IMR-90 (cell line): Measurements from ENCODE around the gene DLG4. TPM values are rescaled to one million over a fixed set of nuclear protein-coding genes. Genes with fewer than 3 reads are reported as not detected.

Source experiments
- ATAC-seq: fragments of 200-7000 bp; cut with Tn5 transposase; 2 replicates; pipeline ENCODE4 v1.9.1; 2020; ENCODE audit warnings: low read depth, mild to moderate bottlenecking, moderate library complexity
- BruUV-seq: library from RNA; stranded (reverse); fragments of 400-500 nt; replicated peaks from 2 replicates; lab custom pipeline; 2021; lab: Mats Ljungman, UMichigan
- CTCF ChIA-PET: fragments of 300-600 bp; formaldehyde crosslinking; extraction: SDS; loops from one replicate; lab custom pipeline; 2021; ENCODE audit warnings: antibody characterized with exemption; lab: Yijun Ruan, JAX
- POLR2A ChIA-PET: fragments of 300-600 bp; sonication (Branson Sonifier 250); formaldehyde crosslinking; loops from one replicate; lab custom pipeline; 2022; ENCODE audit warnings: antibody characterized with exemption; ENCODE audit not compliant: unreplicated experiment; lab: Charles Lee
- DNase-seq: peaks from one replicate; pipeline ENCODE4 v3.0.0; 2013
- H2AFZ ChIP-seq: replicated peaks from 2 replicates; pipeline ENCODE3; 2013; ENCODE audit warnings: low read length, mild to moderate bottlenecking; ENCODE audit not compliant: poor library complexity
- H2AK5ac ChIP-seq: 2 replicates; pipeline ENCODE4 v1.6.1; 2013; ENCODE audit warnings: low read depth, low read length, inconsistent platforms
- H2AK9ac ChIP-seq: replicated peaks from 2 replicates; pipeline ENCODE3; 2013; ENCODE audit warnings: mild to moderate bottlenecking, low read depth, low read length, moderate library complexity; ENCODE audit not compliant: poor library complexity
- H2BK120ac ChIP-seq: 2 replicates; pipeline ENCODE4 v1.6.1; 2013; ENCODE audit warnings: low read depth, low read length, inconsistent platforms
- H2BK15ac ChIP-seq: 3 replicates; pipeline ENCODE4 v1.6.1; 2013; ENCODE audit warnings: low read depth, low read length, inconsistent platforms
- H2BK20ac ChIP-seq: 2 replicates; pipeline ENCODE4 v1.6.1; 2013; ENCODE audit warnings: low read depth, mild to moderate bottlenecking, inconsistent platforms, low read length, moderate library complexity
- H2BK5ac ChIP-seq: 2 replicates; pipeline ENCODE4 v1.6.1; 2013; ENCODE audit warnings: mild to moderate bottlenecking, low read depth, low read length, inconsistent platforms; ENCODE audit not compliant: poor library complexity, severe bottlenecking
- H3K14ac ChIP-seq: replicated peaks from 2 replicates; pipeline ENCODE4 v1.6.1; 2013; ENCODE audit warnings: low read depth, low read length, inconsistent platforms
- H3K18ac ChIP-seq: 2 replicates; pipeline ENCODE4 v1.6.1; 2013; ENCODE audit warnings: low read depth, low read length, control low read depth
- H3K23ac ChIP-seq: 2 replicates; pipeline ENCODE4 v1.6.1; 2013; ENCODE audit warnings: low read depth, low read length, inconsistent platforms
- H3K27ac ChIP-seq: 2 replicates; pipeline ENCODE4 v1.5.1; 2013; ENCODE audit warnings: mild to moderate bottlenecking, control low read depth, low read length; ENCODE audit not compliant: insufficient read depth
- H3K27me3 ChIP-seq: 2 replicates; pipeline ENCODE4 v1.6.1; 2013; ENCODE audit warnings: low read length; ENCODE audit not compliant: control insufficient read depth, insufficient read depth
- H3K36me3 ChIP-seq: 2 replicates; pipeline ENCODE4 v1.6.1; 2013; ENCODE audit warnings: low read length, mixed read lengths; ENCODE audit not compliant: control insufficient read depth, insufficient read depth
- H3K4ac ChIP-seq: 2 replicates; pipeline ENCODE4 v1.6.1; 2013; ENCODE audit warnings: low read depth, low read length, inconsistent platforms
- H3K4me1 ChIP-seq: 2 replicates; pipeline ENCODE4 v1.6.1; 2013; ENCODE audit warnings: low read length, mixed read lengths; ENCODE audit not compliant: control insufficient read depth, insufficient read depth
- H3K4me2 ChIP-seq: 2 replicates; pipeline ENCODE4 v1.6.1; 2013; ENCODE audit warnings: low read depth, mild to moderate bottlenecking, control low read depth, low read length, moderate library complexity
- H3K4me3 ChIP-seq: 2 replicates; pipeline ENCODE4 v1.5.1; 2013; ENCODE audit warnings: low read depth, mild to moderate bottlenecking, control low read depth, low read length, moderate library complexity; ENCODE audit not compliant: insufficient read depth
- H3K56ac ChIP-seq: 2 replicates; pipeline ENCODE4 v1.6.1; 2013; ENCODE audit warnings: low read length, inconsistent platforms; ENCODE audit not compliant: insufficient read depth; ENCODE audit errors: extremely low read depth
- H3K79me1 ChIP-seq, 2 experiments: 2 replicates each; pipeline ENCODE4 v1.6.1; 2013; ENCODE audit warnings: low read length in 2 of 2, inconsistent platforms in 1 of 2, low read depth in 1 of 2
- H3K9ac ChIP-seq: 2 replicates; pipeline ENCODE4 v1.6.1; 2013; ENCODE audit warnings: low read depth, low read length, control low read depth
- H3K9me1 ChIP-seq: 2 replicates; pipeline ENCODE4 v1.6.1; 2013; ENCODE audit warnings: low read length, inconsistent platforms; ENCODE audit not compliant: insufficient read depth
- H3K9me3 ChIP-seq: 2 replicates; pipeline ENCODE4 v1.6.1; 2013; ENCODE audit warnings: low read length; ENCODE audit not compliant: control insufficient read depth, insufficient read depth
- H4K20me1 ChIP-seq: 2 replicates; pipeline ENCODE4 v1.6.1; 2013; ENCODE audit warnings: low read length, inconsistent platforms; ENCODE audit not compliant: insufficient read depth
- H4K5ac ChIP-seq: 2 replicates; pipeline ENCODE4 v1.6.1; 2013; ENCODE audit warnings: mild to moderate bottlenecking, low read depth, low read length, control low read depth
- H4K8ac ChIP-seq, 2 experiments: 2 replicates each; pipeline ENCODE4 v1.6.1; 2013; ENCODE audit warnings: low read depth in 2 of 2, low read length in 2 of 2, control low read depth in 1 of 2, inconsistent platforms in 1 of 2
- H4K91ac ChIP-seq: 2 replicates; pipeline ENCODE4 v1.6.1; 2013; ENCODE audit warnings: low read depth, low read length, inconsistent platforms; ENCODE audit not compliant: insufficient read depth
- BHLHE40 ChIP-seq: fragments of 150-350 bp; IDR thresholded peaks from 2 replicates; pipeline ENCODE4 v1.6.1; 2016; ENCODE audit warnings: mild to moderate bottlenecking, low read depth, low read length
- CEBPB ChIP-seq: IDR thresholded peaks from 2 replicates; pipeline ENCODE4 v1.6.1; 2012; ENCODE audit warnings: low read depth, low read length, improper control_type of control experiment
- CHD1 ChIP-seq: IDR thresholded peaks from 2 replicates; pipeline ENCODE4 v1.6.1; 2012; ENCODE audit warnings: low read depth, low read length, improper control_type of control experiment
- CTCF ChIP-seq: conservative IDR thresholded peaks from 2 replicates; pipeline ENCODE4 v1.5.1; 2012; ENCODE audit warnings: mild to moderate bottlenecking, low read depth, low read length, improper control_type of control experiment
- ELK1 ChIP-seq: fragments of 150-350 bp; IDR thresholded peaks from 2 replicates; pipeline ENCODE4 v1.6.1; 2016; ENCODE audit warnings: low read depth, mild to moderate bottlenecking, low read length, moderate library complexity, borderline replicate concordance
- FOS ChIP-seq: fragments of 150-350 bp; IDR thresholded peaks from 2 replicates; pipeline ENCODE4 v1.6.1; 2016; ENCODE audit warnings: low read depth, low read length
- MAFK ChIP-seq: IDR thresholded peaks from 2 replicates; pipeline ENCODE4 v1.6.1; 2012; ENCODE audit warnings: low read depth, low read length, improper control_type of control experiment
- MAZ ChIP-seq: IDR thresholded peaks from 2 replicates; pipeline ENCODE4 v1.6.1; 2012; ENCODE audit warnings: low read depth, mild to moderate bottlenecking, low read length, improper control_type of control experiment, moderate library complexity, borderline replicate concordance
- MXI1 ChIP-seq: IDR thresholded peaks from 2 replicates; pipeline ENCODE4 v1.6.1; 2012; ENCODE audit warnings: low read depth, mild to moderate bottlenecking, low read length, moderate library complexity, borderline replicate concordance
- NFE2L2 ChIP-seq: fragments of 150-350 bp; IDR thresholded peaks from 2 replicates; pipeline ENCODE4 v1.6.1; 2016; ENCODE audit warnings: low read depth, mild to moderate bottlenecking, low read length
- RAD21 ChIP-seq: IDR thresholded peaks from 2 replicates; pipeline ENCODE4 v1.6.1; 2012; ENCODE audit warnings: low read length, improper control_type of control experiment
- RFX5 ChIP-seq: IDR thresholded peaks from 2 replicates; pipeline ENCODE4 v1.8.0; 2012; ENCODE audit warnings: low read depth, mild to moderate bottlenecking, low read length, moderate library complexity
- SMC3 ChIP-seq: fragments of 150-350 bp; IDR thresholded peaks from 2 replicates; pipeline ENCODE4 v1.6.1; 2016; ENCODE audit warnings: low read depth, mild to moderate bottlenecking, antibody characterized with exemption, low read length, moderate library complexity
- WGBS, 2 experiments: methylation state at CpG; one replicate each; pipeline versions ENCODE4 v1.1.5 to v1.1.7; 2013; ENCODE audit warnings: missing lambda C conversion rate in 2 of 2; ENCODE audit not compliant: insufficient read length in 1 of 2; ENCODE audit errors: extremely low coverage in 2 of 2; 5-methylcytosine and 5-hydroxymethylcytosine counted together
- dilution Hi-C: fragments of 300-500 bp; cut with HindIII; formaldehyde crosslinking; loops from one replicate; pipeline ENCODE4 v1.14.3; 2018; ENCODE audit warnings: low sequenced_read_pairs; ENCODE audit not compliant: unreplicated experiment
- in situ Hi-C: fragments of 300-500 bp; cut with MboI; formaldehyde crosslinking; loops from 3 replicates; pipeline ENCODE4 v1.14.3; 2019; ENCODE audit warnings: low sequenced_read_pairs, inconsistent platforms, mixed read lengths
- intact Hi-C: fragments of 100-400 bp; cut with micrococcal nuclease; formaldehyde crosslinking; loops from 2 replicates; pipeline ENCODE4 v1.10.0; 2022
- polyA plus RNA-seq, 3 experiments: library from polyadenylated mRNA; depleted of rRNA; stranded (reverse); fragments of >200 nt; gene quantifications; 2 replicates each; pipeline ENCODE4 v1.2.3, GENCODE V29; 2012; ENCODE audit warnings: low replicate concordance in 1 of 3
- total RNA-seq: library from RNA; depleted of rRNA; stranded (reverse); fragments of >200 nt; gene quantifications from 2 replicates; pipeline ENCODE4 v1.2.3, GENCODE V29; 2012

Gene DLG4
- total and polyA plus RNA-seq, 2 of the 4 experiments (the other 2 are of a cell fraction) = 8.2 to 30.5 TPM

- in situ Hi-C loops = loop anchor here (25.0 kb wide), 1 partner anchor 930 kb away; the partner anchor contains the start of genes PER1 and VAMP2
- ChIA-PET POLR2A (no interaction called here), CTCF (interaction anchor here (1.2 kb wide), 1 partner anchor 12 kb away, joined by 5 read pairs; no protein-coding TSS in a partner anchor)
- no peak for ATAC-seq
- peak overlapping the region; percentile 72; the same call in 1 of the 2 replicates for H3K23ac ChIP-seq
- H4K20me1 ChIP-seq = peaks cover 48% of the 10 kb centered on the region
- TF ChIP-seq RFX5 = no peak
- no peak for TF ChIP-seq CHD1
- no peak for TF ChIP-seq ELK1
- TF ChIP-seq CEBPB = no peak
- TF ChIP-seq CTCF = no peak
- TF ChIP-seq NFE2L2 = no peak
- TF ChIP-seq MAZ = no peak
- no peak for TF ChIP-seq MAFK
- no peak for TF ChIP-seq RAD21
- no peak for TF ChIP-seq SMC3
- no peak for TF ChIP-seq FOS
- no peak for TF ChIP-seq BHLHE40
- TF ChIP-seq MXI1 = no peak
- H2AK9ac ChIP-seq = no peak overlapping the region
- peaks cover 5% of the 10 kb centered on the region for H3K4me1 ChIP-seq
- peak overlapping the region; percentile 36 for H3K4me2 ChIP-seq
- H3K79me1 ChIP-seq = peaks cover 15 to 89% of the 10 kb centered on the region in 2 experiments; a peak in 3 of 4 replicates
- no peak overlapping the region for H2BK20ac ChIP-seq
- no peak overlapping the region for H2AFZ ChIP-seq
- no peak overlapping the region for H3K9ac ChIP-seq
- H3K14ac ChIP-seq = 0 out of 2 replicates have a peak overlapping the region, but pooled peaks have one; percentile 17
- H4K91ac ChIP-seq = no peak overlapping the region
- DNase-seq = no peak
- no peak overlapping the region for H3K4ac ChIP-seq
- H3K4me3 ChIP-seq = no peak overlapping the region
- H3K27ac ChIP-seq = no peak overlapping the region
- peaks cover 55% of the 10 kb centered on the region for H3K36me3 ChIP-seq
- intact Hi-C loops = no loop called here
- no peak overlapping the region; a peak in 1 of 4 replicates for H4K8ac ChIP-seq
- no peaks in the 10 kb centered on the region for H3K9me3 ChIP-seq
- no peak overlapping the region for H2BK120ac ChIP-seq
- H2BK5ac ChIP-seq = no peak overlapping the region
- no TSS peak for BruUV-seq
- no peak overlapping the region for H2AK5ac ChIP-seq
- no peak overlapping the region for H4K5ac ChIP-seq
- peaks cover 6% of the 10 kb centered on the region for H3K9me1 ChIP-seq
- H3K18ac ChIP-seq = no peak overlapping the region
- H3K27me3 ChIP-seq = no peaks in the 10 kb centered on the region
- dilution Hi-C loops = no loop called here
- H3K56ac ChIP-seq = no peak overlapping the region
- no peak overlapping the region for H2BK15ac ChIP-seq
- WGBS, 2 experiments = 93% methylated on average over 3 of the region's 5 CpGs; no CpG with 5 or more reads in 1 of the 2 experiments
Observed at GRCh38 chr17:7232114-7232513, 12.5 kb upstream of the DLG4 start.
